ENCODE data around the gene CLUH. TPM values are rescaled to one million over a fixed set of nuclear protein-coding genes. Genes with fewer than 3 reads are reported as not detected.
"Not testable (repeated sequence)": the region's sequence is repeated elsewhere in the genome, so short reads cannot be mapped to it uniquely, and the experiment has no call there.

Gene CLUH
- total RNA-seq, 6 experiments from 2014 or later: 88.9 to 224 (median 166) TPM

- Histone ChIP-seq H3K27me3 (no peaks in the 10 kb centered on the region), H3K4me1 (peaks cover 0 to 2% (median 0%) of the 10 kb centered on the region in 4 donors), H3K9me3 (no peaks in the 10 kb centered on the region), H3K4me3 (no peak overlapping the region), H3K27ac (no peak overlapping the region), H3K36me3 (peaks cover 0 to 2% (median 0%) of the 10 kb centered on the region in 4 donors)
- intact Hi-C loops (cut with DNase I): no loop called here
- WGBS (ENCODE audit: insufficient coverage, low coverage, low lambda C conversion rate, missing lambda C conversion rate): 0% methylated on average over 1 of the region's 1 CpG
- DNase-seq (no peak), ATAC-seq (no peak)
- no peak for TF ChIP-seq POLR2A (IDR thresholded peaks at IDR 0.05)
Measured at GRCh38 chr17:2656283-2656682, 55.3 kb downstream of the CLUH start.

DNA sequence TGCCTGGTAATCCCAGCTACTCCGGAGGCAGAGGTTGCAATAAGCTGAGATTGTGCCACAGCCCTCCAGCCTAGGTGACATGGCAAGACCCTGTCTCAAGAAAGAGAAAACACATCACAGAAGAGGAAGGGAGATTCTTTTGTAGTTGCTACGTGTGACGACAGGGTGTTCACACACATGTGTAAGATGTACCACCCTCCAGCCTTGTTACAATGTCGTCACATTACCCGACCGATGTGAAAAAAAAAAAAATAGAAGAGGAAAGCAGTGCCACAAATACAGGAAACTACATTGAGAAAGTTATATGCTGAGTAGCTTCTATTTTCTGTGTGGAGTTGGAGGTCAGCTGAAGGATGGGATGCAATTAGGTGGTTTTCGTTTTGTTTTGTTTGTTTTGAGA, 56.0 kb downstream of the CLUH start:
- H3K27ac ChIP-seq: no peak overlapping the region
- ATAC-seq (peak in 2 of 4 donors; percentile 13 to 40), DNase-seq (no peak)
- peaks cover 0 to 9% (median 0%) of the 10 kb centered on the region in 4 donors for H3K4me1 ChIP-seq
- no peak for TF ChIP-seq POLR2A (IDR thresholded peaks at IDR 0.05)
- TF ChIP-seq, protein P1, sequence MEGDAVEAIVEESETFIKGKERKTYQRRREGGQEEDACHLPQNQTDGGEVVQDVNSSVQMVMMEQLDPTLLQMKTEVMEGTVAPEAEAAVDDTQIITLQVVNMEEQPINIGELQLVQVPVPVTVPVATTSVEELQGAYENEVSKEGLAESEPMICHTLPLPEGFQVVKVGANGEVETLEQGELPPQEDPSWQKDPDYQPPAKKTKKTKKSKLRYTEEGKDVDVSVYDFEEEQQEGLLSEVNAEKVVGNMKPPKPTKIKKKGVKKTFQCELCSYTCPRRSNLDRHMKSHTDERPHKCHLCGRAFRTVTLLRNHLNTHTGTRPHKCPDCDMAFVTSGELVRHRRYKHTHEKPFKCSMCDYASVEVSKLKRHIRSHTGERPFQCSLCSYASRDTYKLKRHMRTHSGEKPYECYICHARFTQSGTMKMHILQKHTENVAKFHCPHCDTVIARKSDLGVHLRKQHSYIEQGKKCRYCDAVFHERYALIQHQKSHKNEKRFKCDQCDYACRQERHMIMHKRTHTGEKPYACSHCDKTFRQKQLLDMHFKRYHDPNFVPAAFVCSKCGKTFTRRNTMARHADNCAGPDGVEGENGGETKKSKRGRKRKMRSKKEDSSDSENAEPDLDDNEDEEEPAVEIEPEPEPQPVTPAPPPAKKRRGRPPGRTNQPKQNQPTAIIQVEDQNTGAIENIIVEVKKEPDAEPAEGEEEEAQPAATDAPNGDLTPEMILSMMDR (IDR thresholded peaks at IDR 0.05): no peak
- no peaks in the 10 kb centered on the region for H3K27me3 ChIP-seq
- H3K9me3 ChIP-seq: no peaks in the 10 kb centered on the region
- no peak overlapping the region for H3K4me3 ChIP-seq
- WGBS (ENCODE audit: insufficient coverage, low coverage, low lambda C conversion rate, missing lambda C conversion rate): 35% methylated on average over 7 of the region's 7 CpGs
- intact Hi-C loops (cut with DNase I): no loop called here
- H3K36me3 ChIP-seq: peaks cover 0 to 2% (median 0%) of the 10 kb centered on the region in 4 donors

DNA sequence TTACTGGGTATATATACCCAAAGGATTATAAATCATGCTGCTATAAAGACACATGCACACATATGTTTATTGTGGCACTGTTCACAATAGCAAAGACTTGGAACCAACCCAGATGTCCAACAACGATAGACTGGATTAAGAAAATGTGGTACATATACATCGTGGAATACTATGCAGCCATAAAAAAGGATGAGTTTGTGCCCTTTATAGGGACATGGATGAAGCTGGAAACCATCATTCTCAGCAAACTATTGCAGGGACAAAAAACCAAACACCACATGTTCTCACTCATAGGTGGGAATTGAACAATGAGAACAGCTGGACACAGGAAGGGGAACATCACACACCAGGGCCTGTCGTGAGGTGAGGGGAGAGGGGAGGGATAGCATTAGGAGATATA, 58.7 kb downstream of the CLUH start:
- H3K27me3 ChIP-seq; intact Hi-C loops (cut with DNase I); H3K27ac ChIP-seq; H3K4me3 ChIP-seq; H3K9me3 ChIP-seq; H3K36me3 ChIP-seq; DNase-seq; ATAC-seq: not testable (repeated sequence)
- H3K4me1 ChIP-seq: peaks cover 0 to 13% (median 0%) of the 10 kb centered on the region in 4 donors
- 93% methylated on average over 3 of the region's 3 CpGs for WGBS (ENCODE audit: insufficient coverage, low coverage, low lambda C conversion rate, missing lambda C conversion rate)

GRCh38 chr17:2649191-2649590, 62.4 kb downstream of the CLUH start:
- ATAC-seq: no peak
- WGBS (ENCODE audit: insufficient coverage, low coverage, low lambda C conversion rate, missing lambda C conversion rate): 97% methylated on average over 6 of the region's 11 CpGs
- Histone ChIP-seq H3K27me3 (no peaks in the 10 kb centered on the region), H3K36me3 (peaks cover 0 to 4% (median 3%) of the 10 kb centered on the region in 4 donors), H3K4me3 (no peak overlapping the region), H3K9me3 (no peaks in the 10 kb centered on the region), H3K4me1 (peaks cover 0 to 13% (median 0%) of the 10 kb centered on the region in 4 donors), H3K27ac (no peak overlapping the region)
- no peak for TF ChIP-seq POLR2A (IDR thresholded peaks at IDR 0.05)
- TF ChIP-seq, protein P1 (IDR thresholded peaks at IDR 0.05): no peak
- intact Hi-C loops (cut with DNase I): no loop called here
- DNase-seq: no peak

DNA sequence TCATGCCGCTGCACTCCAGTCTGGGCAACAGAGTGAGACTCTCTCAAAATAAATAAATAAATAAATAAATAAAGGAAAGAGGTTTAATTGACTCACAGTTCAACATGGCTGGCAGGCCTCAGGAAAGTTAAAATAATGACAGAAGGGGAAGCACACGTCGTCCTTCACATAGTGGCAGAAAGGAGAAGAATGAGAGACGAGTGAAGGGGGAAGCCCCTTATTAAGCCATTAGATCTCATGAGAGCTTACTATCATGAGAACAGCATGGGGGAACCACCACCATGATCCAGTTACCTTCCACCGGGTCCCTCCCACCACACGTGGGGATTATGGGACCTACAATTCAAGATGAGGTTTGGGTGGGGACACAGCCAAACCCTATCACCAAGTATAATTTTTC, 63.6 kb downstream of the CLUH start:
- no peaks in the 10 kb centered on the region for H3K27me3 ChIP-seq
- WGBS (ENCODE audit: insufficient coverage, low coverage, low lambda C conversion rate, missing lambda C conversion rate): 89% methylated on average over 4 of the region's 6 CpGs
- peaks cover 0 to 13% (median 0%) of the 10 kb centered on the region in 4 donors for H3K4me1 ChIP-seq
- ATAC-seq: no peak
- peaks cover 0 to 4% (median 2%) of the 10 kb centered on the region in 4 donors for H3K36me3 ChIP-seq
- no peak overlapping the region for H3K27ac ChIP-seq
- H3K4me3 ChIP-seq: no peak overlapping the region
- H3K9me3 ChIP-seq: no peaks in the 10 kb centered on the region
- TF ChIP-seq, protein P1 (IDR thresholded peaks at IDR 0.05): no peak
- no peak for TF ChIP-seq POLR2A (IDR thresholded peaks at IDR 0.05)
- intact Hi-C loops (cut with DNase I): no loop called here
- no peak for DNase-seq

DNA sequence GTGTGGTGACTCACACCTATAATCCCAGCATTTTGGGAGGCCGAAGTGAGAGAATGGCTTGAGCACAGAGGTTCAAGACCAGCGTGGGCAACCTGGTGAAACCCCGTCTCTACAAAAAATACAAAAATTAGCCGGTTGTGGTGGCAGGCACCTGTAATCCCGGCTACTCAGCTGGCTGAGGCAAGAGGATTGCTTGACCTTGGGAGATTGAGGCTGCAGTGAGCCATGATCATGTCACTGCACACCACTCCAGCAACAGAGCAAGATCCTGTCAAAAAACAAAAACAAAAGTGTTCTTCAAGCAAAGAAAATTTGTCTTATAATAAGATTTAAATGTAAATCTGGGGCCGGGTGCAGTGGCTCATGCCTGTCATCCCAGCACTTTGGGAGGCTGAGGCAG, 66.6 kb downstream of the CLUH start:
- no peak for DNase-seq
- 78% methylated on average over 6 of the region's 6 CpGs for WGBS (ENCODE audit: insufficient coverage, low coverage, low lambda C conversion rate, missing lambda C conversion rate)
- H3K4me1 ChIP-seq: no peaks in the 10 kb centered on the region
- no peaks in the 10 kb centered on the region for H3K27me3 ChIP-seq
- no peak for ATAC-seq
- intact Hi-C loops (cut with DNase I): no loop called here
- H3K9me3 ChIP-seq: no peaks in the 10 kb centered on the region
- TF ChIP-seq, protein P1 (IDR thresholded peaks at IDR 0.05): no peak
- TF ChIP-seq POLR2A (IDR thresholded peaks at IDR 0.05): no peak
- H3K4me3 ChIP-seq: no peak overlapping the region
- H3K36me3 ChIP-seq: peaks cover 4 to 13% (median 8%) of the 10 kb centered on the region in 4 donors
- no peak overlapping the region for H3K27ac ChIP-seq

Data from right lobe of liver (tissue), 6 donors.